ENCODE data around the gene DYRK4.
A peak's percentile ranks its signal among the peaks of the same experiment; 100 is the strongest.

DYRK4 gene

DNA sequence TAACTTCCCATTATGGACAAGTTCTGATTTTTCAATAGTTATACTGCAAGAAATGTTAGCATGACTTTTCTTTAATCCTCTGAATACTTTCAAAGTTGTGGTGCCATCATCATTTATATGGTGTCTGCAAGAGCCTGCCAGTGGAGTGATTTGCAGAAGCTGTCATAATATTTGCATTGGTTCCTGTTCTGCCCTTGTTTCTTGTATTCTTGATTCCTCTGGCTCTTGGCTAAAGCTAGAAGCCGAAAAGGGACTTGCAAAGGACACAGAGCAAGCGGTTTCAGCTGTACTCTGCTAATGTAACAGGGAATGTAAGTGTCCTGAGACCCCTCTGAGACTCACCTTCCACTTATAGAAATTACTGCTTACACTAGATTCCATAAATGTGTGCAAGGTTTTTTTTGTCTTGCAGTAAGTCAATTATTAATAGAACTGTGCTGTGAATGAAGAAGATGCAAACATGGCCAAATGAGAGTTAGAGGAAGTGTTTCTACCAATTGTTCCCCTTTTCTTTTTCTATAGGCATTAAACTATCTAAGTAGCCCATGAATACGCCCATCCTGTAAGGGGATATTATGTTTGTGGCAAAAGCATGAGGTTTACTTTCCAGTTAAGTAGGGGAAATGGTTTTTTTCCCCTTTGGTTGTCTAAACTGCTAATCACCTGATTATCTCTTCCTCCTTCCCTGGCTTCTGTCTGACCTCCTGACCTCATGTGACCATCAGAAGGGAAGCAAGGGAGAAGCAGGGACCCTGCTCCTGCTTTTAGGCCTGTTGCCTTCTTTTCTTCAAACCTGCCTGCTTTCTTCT lies 5.3 kb downstream of the DYRK4 start:
- DNase-seq (ENCODE audit: insufficient read length): no peak
- no peak for TF ChIP-seq POLR2A (IDR thresholded peaks at IDR 0.05; ENCODE audit: low read depth, low read length)
- FAIRE-seq: peak; percentile 48

- no peak for TF ChIP-seq TAF1 (IDR thresholded peaks at IDR 0.05; ENCODE audit: borderline replicate concordance, low read depth, low read length)
- no peak for TF ChIP-seq POLR2A (IDR thresholded peaks at IDR 0.05; ENCODE audit: low read depth, low read length)
- no peak for TF ChIP-seq POLR2AphosphoS5 (IDR thresholded peaks at IDR 0.05; ENCODE audit: low read depth, low read length)
- FAIRE-seq: no peak
- DNase-seq (ENCODE audit: insufficient read length): no peak
These were observed 7.3 kb downstream of the DYRK4 start for GRCh38 chr12:4569261-4569660.

DNA sequence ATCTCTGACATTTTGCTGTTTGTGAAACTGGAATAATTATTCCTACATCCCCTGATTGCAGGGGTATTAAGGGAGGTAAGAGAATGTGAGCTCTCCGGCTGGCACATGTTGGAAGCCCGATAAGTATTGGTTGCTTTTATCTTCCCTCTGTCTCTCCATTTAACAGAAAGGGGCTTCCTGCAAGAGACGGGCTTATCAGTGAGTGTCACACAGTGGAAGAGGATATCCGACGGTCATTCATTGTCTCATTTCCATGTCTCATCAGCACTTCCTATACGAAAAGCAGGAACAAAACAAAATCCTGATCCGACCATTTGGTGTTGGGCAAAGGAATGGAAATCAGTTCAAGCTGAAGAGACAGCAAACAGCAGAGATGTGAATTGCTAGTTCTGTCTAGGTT lies 10.7 kb downstream of the DYRK4 start:
- no peak for DNase-seq (ENCODE audit: insufficient read length)
- TF ChIP-seq TAF1 (IDR thresholded peaks at IDR 0.05; ENCODE audit: borderline replicate concordance, low read depth, low read length) (no peak), POLR2A (IDR thresholded peaks at IDR 0.05; ENCODE audit: low read depth, low read length) (no peak), POLR2AphosphoS5 (IDR thresholded peaks at IDR 0.05; ENCODE audit: low read depth, low read length) (no peak)
- FAIRE-seq: no peak

DNA sequence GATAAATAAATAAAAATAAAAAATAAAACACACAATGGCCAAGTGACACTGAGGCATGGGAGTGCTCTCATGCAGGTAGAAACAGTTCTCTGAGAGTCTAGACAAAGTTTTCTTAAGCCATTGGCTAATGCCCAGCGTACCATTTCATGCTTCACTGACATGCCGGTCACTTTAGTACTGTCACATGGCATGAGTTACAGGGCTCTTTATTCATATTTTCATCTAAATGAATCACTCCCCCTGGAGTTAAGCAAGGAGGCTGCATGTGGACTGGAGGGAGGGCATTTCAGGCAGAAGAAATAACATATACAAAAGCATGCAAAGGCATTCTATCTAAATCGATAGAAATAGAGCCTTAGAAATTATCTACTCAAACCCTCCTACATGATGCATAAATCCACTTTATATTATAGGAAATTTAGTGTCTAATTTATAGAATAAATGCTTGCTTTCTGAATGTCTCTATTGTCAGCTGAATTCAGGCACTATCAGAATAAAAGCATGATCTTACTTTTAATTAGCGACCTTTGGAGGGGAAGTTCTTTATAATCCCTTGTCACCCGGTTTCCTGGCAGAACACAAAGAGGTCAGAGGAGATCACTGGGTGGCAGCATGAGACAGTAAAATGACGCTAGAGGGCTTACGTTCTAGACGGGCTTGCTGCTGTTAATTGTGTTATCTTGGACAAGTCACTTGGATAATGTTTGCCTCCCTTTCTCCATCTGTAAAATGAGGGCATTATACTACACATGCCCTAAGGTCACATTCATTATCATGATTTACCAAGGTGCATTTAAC lies 17.5 kb downstream of the DYRK4 start:
- no peak for FAIRE-seq
- no peak for DNase-seq (ENCODE audit: insufficient read length)
- no peak for TF ChIP-seq POLR2AphosphoS5 (IDR thresholded peaks at IDR 0.05; ENCODE audit: low read depth, low read length)

- no peak for DNase-seq (ENCODE audit: insufficient read length)
- no peak for FAIRE-seq
- TF ChIP-seq TAF1 (IDR thresholded peaks at IDR 0.05; ENCODE audit: borderline replicate concordance, low read depth, low read length) (no peak), POLR2A (IDR thresholded peaks at IDR 0.05; ENCODE audit: low read depth, low read length) (no peak), POLR2AphosphoS5 (IDR thresholded peaks at IDR 0.05; ENCODE audit: low read depth, low read length) (no peak)
These were observed 18.3 kb downstream of the DYRK4 start for GRCh38 chr12:4580281-4580688.

GRCh38 chr12:4584281-4584680 lies 22.3 kb downstream of the DYRK4 start:
- FAIRE-seq (no peak), DNase-seq (ENCODE audit: insufficient read length) (no peak)
- TF ChIP-seq POLR2AphosphoS5 (IDR thresholded peaks at IDR 0.05; ENCODE audit: low read depth, low read length): no peak
- TF ChIP-seq POLR2A (IDR thresholded peaks at IDR 0.05; ENCODE audit: low read depth, low read length): no peak
- no peak for TF ChIP-seq TAF1 (IDR thresholded peaks at IDR 0.05; ENCODE audit: borderline replicate concordance, low read depth, low read length)

DNA sequence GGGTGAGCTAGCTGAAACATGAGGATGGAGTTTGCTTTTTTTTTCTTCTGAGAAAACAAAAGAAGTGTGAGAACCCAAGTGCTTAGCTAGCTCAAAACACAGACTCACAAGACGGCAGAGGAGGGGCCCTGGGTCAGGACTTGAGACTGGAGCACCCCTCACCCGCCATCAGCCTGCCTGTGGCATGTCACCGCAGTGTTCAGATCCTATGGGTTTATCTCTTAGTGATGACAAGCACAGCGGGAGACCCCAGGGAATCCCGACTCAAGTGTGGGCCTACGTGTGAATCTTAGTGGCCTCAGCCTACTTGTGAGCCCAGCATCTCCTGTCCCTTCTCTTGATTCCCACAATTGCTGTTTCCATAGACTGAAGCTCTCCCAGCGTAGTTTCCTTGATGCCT lies 22.9 kb downstream of the DYRK4 start:
- FAIRE-seq (no peak), DNase-seq (ENCODE audit: insufficient read length) (no peak)
- TF ChIP-seq POLR2AphosphoS5 (IDR thresholded peaks at IDR 0.05; ENCODE audit: low read depth, low read length) (no peak), TAF1 (IDR thresholded peaks at IDR 0.05; ENCODE audit: borderline replicate concordance, low read depth, low read length) (no peak), POLR2A (IDR thresholded peaks at IDR 0.05; ENCODE audit: low read depth, low read length) (no peak)

DNA sequence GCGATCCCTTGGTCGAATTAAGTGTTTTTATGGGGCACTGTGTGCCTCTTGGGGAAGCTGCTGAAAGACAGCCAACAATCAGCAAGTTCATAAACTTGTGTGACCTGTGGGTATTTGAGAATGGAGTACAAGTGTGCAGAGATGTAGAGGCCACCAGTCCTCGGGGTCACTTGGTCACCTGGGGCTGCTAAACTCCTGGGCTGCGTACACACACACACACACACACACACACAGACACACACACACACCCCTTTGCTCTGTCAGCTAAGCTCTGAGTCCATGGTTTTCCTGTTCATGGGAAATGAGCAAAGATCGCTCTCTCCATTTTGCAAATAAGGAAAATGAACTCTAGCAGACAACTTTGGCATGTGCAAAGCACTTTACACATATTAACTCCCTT lies 24.5 kb downstream of the DYRK4 start:
- no peak for TF ChIP-seq POLR2AphosphoS5 (IDR thresholded peaks at IDR 0.05; ENCODE audit: low read depth, low read length)
- no peak for TF ChIP-seq TAF1 (IDR thresholded peaks at IDR 0.05; ENCODE audit: borderline replicate concordance, low read depth, low read length)
- TF ChIP-seq POLR2A (IDR thresholded peaks at IDR 0.05; ENCODE audit: low read depth, low read length): no peak
- DNase-seq (ENCODE audit: insufficient read length) (no peak), FAIRE-seq (no peak)

DNA sequence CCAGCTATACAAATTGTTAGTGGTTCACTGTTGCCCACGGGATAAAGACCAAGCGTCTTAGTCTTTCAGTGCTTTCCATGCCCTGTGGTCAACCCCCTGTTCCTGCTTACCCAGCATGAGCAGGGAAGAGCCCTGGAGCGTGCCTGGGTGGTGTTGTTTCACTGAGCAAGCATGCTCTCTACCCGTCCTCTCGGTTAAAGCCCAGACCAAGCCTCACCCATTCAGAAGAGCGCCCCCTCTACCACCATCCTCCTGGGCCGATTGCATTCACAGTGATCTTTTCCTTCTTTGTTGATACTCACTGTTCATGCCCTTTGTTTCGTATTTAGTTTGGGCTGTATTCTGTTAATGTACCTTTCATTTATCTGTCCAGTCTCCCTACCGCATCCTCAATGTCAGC lies 25.1 kb downstream of the DYRK4 start:
- TF ChIP-seq POLR2A (IDR thresholded peaks at IDR 0.05; ENCODE audit: low read depth, low read length) (no peak), TAF1 (IDR thresholded peaks at IDR 0.05; ENCODE audit: borderline replicate concordance, low read depth, low read length) (no peak), POLR2AphosphoS5 (IDR thresholded peaks at IDR 0.05; ENCODE audit: low read depth, low read length) (no peak)
- DNase-seq (ENCODE audit: insufficient read length): no peak
- FAIRE-seq: no peak

- FAIRE-seq (no peak), DNase-seq (ENCODE audit: insufficient read length) (no peak)
- no peak for TF ChIP-seq POLR2A (IDR thresholded peaks at IDR 0.05; ENCODE audit: low read depth, low read length)
- no peak for TF ChIP-seq TAF1 (IDR thresholded peaks at IDR 0.05; ENCODE audit: borderline replicate concordance, low read depth, low read length)
These were observed 26.9 kb downstream of the DYRK4 start for GRCh38 chr12:4588916-4589315.

GRCh38 chr12:4589941-4590340 lies 27.9 kb downstream of the DYRK4 start:
- DNase-seq (ENCODE audit: insufficient read length): no peak
- no peak for TF ChIP-seq POLR2AphosphoS5 (IDR thresholded peaks at IDR 0.05; ENCODE audit: low read depth, low read length)
- TF ChIP-seq TAF1 (IDR thresholded peaks at IDR 0.05; ENCODE audit: borderline replicate concordance, low read depth, low read length): no peak
- no peak for TF ChIP-seq POLR2A (IDR thresholded peaks at IDR 0.05; ENCODE audit: low read depth, low read length)
- FAIRE-seq: no peak

GRCh38 chr12:4591180-4591687 lies 29.2 kb downstream of the DYRK4 start:
- no peak for TF ChIP-seq POLR2AphosphoS5 (IDR thresholded peaks at IDR 0.05; ENCODE audit: low read depth, low read length)
- TF ChIP-seq TAF1 (IDR thresholded peaks at IDR 0.05; ENCODE audit: borderline replicate concordance, low read depth, low read length): no peak
- no peak for TF ChIP-seq POLR2A (IDR thresholded peaks at IDR 0.05; ENCODE audit: low read depth, low read length)
- no peak for FAIRE-seq
- DNase-seq (ENCODE audit: insufficient read length): no peak
